Measurements from ENCODE around the gene MYEOV. TPM values are rescaled to one million over a fixed set of nuclear protein-coding genes. Genes with fewer than 3 reads are reported as not detected.

Gene MYEOV
- total RNA-seq, 1 donor from 2014 or later, result 8.6 TPM

GRCh38 chr11:69286374-69287371, 7.3 kb upstream of the MYEOV start:
- no peak for TF ChIP-seq CTCF (conservative IDR thresholded peaks at IDR 0.05; ENCODE audit: low read depth, low read length)
- DNase-seq (ENCODE audit: low read depth), result no peak
- no peak overlapping the region for H3K4me3 ChIP-seq (ENCODE audit: low read depth, low read length)

- no peak for TF ChIP-seq CTCF (conservative IDR thresholded peaks at IDR 0.05; ENCODE audit: low read depth, low read length)
These were observed 5.7 kb upstream of the MYEOV start for GRCh38 chr11:69287968-69288882.

DNA sequence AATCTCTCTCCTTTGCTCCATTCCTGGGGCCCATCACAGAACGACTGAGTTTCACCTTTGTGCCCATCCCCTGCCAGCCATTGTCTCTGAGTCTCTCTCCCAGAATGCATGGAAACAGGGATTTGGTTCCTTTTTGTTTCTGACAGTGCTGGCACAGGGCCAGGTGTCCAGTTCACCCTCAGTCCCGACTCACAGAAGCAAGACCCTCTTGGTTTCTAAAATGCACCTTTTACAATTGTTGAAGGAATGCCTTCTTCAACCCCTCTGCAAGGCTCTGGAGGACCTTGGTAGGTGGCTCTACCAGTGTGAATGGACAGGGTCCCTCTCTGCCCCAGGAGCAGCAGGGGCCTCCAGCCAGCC, 5.1 kb upstream of the MYEOV start:
- no peak for TF ChIP-seq CTCF (conservative IDR thresholded peaks at IDR 0.05; ENCODE audit: low read depth, low read length)

More at GRCh38 chr11:69287968-69288882, 5.7 kb upstream of the MYEOV start:
- H3K4me3 ChIP-seq (ENCODE audit: low read depth, low read length), result no peak overlapping the region
- no peak for DNase-seq (ENCODE audit: low read depth)

GRCh38 chr11:69290806-69291205, 3.1 kb upstream of the MYEOV start:
- TF ChIP-seq CTCF (conservative IDR thresholded peaks at IDR 0.05; ENCODE audit: low read depth, low read length), result no peak
- DNase-seq (ENCODE audit: low read depth), result no peak
- H3K4me3 ChIP-seq (ENCODE audit: low read depth, low read length), result no peak overlapping the region

More for the DNA sequence above, 5.1 kb upstream of the MYEOV start:
- no peak for DNase-seq (ENCODE audit: low read depth)
- H3K4me3 ChIP-seq (ENCODE audit: low read depth, low read length), result no peak overlapping the region

- TF ChIP-seq CTCF (conservative IDR thresholded peaks at IDR 0.05; ENCODE audit: low read depth, low read length), result no peak
- H3K4me3 ChIP-seq (ENCODE audit: low read depth, low read length), result no peak overlapping the region
- DNase-seq (ENCODE audit: low read depth), result no peak
These were observed 2.4 kb upstream of the MYEOV start for GRCh38 chr11:69291459-69292110.

- no peak overlapping the region for H3K4me3 ChIP-seq (ENCODE audit: low read depth, low read length)
- peak; percentile 89 for TF ChIP-seq CTCF (conservative IDR thresholded peaks at IDR 0.05; ENCODE audit: low read depth, low read length)
- DNase-seq (ENCODE audit: low read depth), result no peak
These were observed 1.7 kb upstream of the MYEOV start for GRCh38 chr11:69292221-69292648.
